ENCODE measurements around the gene TERT.

Gene TERT

DNA sequence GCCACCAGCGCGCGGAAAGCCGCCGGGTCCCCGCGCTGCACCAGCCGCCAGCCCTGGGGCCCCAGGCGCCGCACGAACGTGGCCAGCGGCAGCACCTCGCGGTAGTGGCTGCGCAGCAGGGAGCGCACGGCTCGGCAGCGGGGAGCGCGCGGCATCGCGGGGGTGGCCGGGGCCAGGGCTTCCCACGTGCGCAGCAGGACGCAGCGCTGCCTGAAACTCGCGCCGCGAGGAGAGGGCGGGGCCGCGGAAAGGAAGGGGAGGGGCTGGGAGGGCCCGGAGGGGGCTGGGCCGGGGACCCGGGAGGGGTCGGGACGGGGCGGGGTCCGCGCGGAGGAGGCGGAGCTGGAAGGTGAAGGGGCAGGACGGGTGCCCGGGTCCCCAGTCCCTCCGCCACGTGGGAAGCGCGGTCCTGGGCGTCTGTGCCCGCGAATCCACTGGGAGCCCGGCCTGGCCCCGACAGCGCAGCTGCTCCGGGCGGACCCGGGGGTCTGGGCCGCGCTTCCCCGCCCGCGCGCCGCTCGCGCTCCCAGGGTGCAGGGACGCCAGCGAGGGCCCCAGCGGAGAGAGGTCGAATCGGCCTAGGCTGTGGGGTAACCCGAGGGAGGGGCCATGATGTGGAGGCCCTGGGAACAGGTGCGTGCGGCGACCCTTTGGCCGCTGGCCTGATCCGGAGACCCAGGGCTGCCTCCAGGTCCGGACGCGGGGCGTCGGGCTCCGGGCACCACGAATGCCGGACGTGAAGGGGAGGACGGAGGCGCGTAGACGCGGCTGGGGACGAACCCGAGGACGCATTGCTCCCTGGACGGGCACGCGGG, at the start of gene TERT:
TSS of gene TERT (minus strand) at position 234 of the 815 bp plus-strand sequence. CDS start at position 155, 79 bp downstream.
- ChIA-PET POLR2A (interaction anchor here (0.6 kb wide), 1 partner anchor 169 kb away, joined by 3 read pairs; no protein-coding TSS in a partner anchor), CTCF (no interaction called here)
- H3K9me3 ChIP-seq (ENCODE audit: control insufficient read depth, insufficient read depth, low read depth, low read length): no peaks in the 10 kb centered on the region
- peaks cover 6% of the 10 kb centered on the region; the same call in 1 of the 2 replicates for H3K4me1 ChIP-seq (ENCODE audit: control insufficient read depth, insufficient read depth, low read length)
- TF ChIP-seq, protein P1, sequence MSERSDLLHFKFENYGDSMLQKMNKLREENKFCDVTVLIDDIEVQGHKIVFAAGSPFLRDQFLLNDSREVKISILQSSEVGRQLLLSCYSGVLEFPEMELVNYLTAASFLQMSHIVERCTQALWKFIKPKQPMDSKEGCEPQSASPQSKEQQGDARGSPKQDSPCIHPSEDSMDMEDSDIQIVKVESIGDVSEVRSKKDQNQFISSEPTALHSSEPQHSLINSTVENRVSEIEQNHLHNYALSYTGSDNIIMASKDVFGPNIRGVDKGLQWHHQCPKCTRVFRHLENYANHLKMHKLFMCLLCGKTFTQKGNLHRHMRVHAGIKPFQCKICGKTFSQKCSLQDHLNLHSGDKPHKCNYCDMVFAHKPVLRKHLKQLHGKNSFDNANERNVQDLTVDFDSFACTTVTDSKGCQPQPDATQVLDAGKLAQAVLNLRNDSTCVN (tag by site-specific recombination; optimal IDR thresholded peaks at IDR 0.05): peak; percentile 22
- TF ChIP-seq ZIC2 (tag by site-specific recombination; IDR thresholded peaks at IDR 0.05): peak; percentile 16; the same call in 1 of the 2 replicates
- TF ChIP-seq ZFHX2 (tag by site-specific recombination; conservative IDR thresholded peaks at IDR 0.05): peak; percentile 68
- TF ChIP-seq ZNF677 (tag by site-specific recombination; IDR thresholded peaks at IDR 0.05): 0 out of 2 replicates have a peak, but pooled peaks have one; percentile 20
- no peak for TF ChIP-seq SP7 (tag by site-specific recombination; IDR thresholded peaks at IDR 0.05)
- no peak within 1 kb of the TSS; the same call in 1 of the 2 replicates for H3K4me3 ChIP-seq (ENCODE audit: low read depth, low read length)
- H3K36me3 ChIP-seq (ENCODE audit: control insufficient read depth in 2 of 2, insufficient read depth in 1 of 2, low read length in 2 of 2): no peaks in the 10 kb centered on the region
- H3K27ac ChIP-seq (ENCODE audit: extremely low read depth, low read depth, low read length): no peak within 1 kb of the TSS

DNA sequence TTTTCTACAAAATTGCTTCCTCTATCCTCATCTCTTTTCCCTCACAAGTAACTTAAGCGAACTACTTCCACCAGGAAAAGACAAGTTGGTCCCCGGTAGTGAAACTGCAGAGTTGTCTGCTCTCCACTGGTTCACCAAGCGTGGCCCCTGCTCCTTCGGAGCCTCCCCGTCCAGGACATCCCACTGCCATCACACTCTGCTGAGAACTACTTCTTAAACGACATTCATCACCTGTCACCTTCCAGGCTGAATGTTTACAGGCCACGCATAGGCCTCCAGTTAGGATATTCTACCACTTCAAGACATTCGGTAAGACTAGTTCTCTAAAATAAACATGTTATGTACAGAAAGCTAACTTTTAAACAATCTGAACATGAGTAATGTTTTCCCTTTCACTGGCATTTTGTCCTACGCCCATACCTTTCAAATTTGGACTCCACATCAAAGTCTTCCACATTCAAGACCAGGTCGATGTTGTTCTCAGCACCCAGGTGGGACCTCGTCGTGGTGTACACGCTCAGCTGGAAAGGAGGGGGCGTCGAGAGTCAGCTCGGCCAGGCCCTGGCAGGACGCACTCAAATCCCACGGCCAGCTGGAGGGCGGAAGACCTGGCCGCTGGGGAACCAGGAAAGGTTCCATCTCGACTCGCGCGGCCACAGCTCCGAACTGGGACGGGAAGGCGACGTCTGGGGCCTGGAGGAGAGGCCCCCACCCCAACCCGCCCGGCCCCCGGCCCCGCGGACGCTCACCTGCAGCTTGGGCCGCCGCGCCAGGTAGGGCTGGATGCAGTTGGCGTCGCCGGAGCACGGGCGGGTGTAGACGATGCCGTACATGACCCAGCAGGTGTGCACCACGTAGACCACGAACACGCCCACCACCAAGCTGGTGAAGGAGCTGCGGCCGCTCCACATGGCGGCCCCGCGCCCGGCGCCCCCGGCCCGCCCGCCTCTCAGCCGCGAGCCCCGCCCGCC, 49.3 kb upstream of the TERT start:
- ChIA-PET CTCF (interaction anchor here (0.8 to 1.3 kb wide), 5 partner anchors 36 to 301 kb away, joined by 3 to 6 read pairs (median 3); no protein-coding TSS in a partner anchor), POLR2A (interaction anchor here (0.6 to 4.1 kb wide), 9 partner anchors 9 to 299 kb away, joined by 3 to 37 read pairs (median 4); no protein-coding TSS in a partner anchor)
- no peak for TF ChIP-seq ZNF112 (tag by site-specific recombination; IDR thresholded peaks at IDR 0.05)
- no peak for TF ChIP-seq ZNF473 (tag by site-specific recombination; IDR thresholded peaks at IDR 0.05)
- TF ChIP-seq, protein P1 (tag by site-specific recombination; optimal IDR thresholded peaks at IDR 0.05): peak; percentile 44
- peak; percentile 21; the same call in 1 of the 2 replicates for TF ChIP-seq ZNF335 (tag by site-specific recombination; conservative IDR thresholded peaks at IDR 0.05)
- TF ChIP-seq ZNF223 (tag by site-specific recombination; IDR thresholded peaks at IDR 0.05): no peak
- no peak for TF ChIP-seq ZBTB8A (tag by site-specific recombination; IDR thresholded peaks at IDR 0.05)
- no peak for TF ChIP-seq ZNF610 (tag by site-specific recombination; IDR thresholded peaks at IDR 0.05; ENCODE audit: borderline replicate concordance)
- peak; percentile 43; the same call in 1 of the 2 replicates for TF ChIP-seq KLF9 (tag by site-specific recombination; IDR thresholded peaks at IDR 0.05; ENCODE audit: low read depth)
- no peak for TF ChIP-seq SALL2 (tag by site-specific recombination; IDR thresholded peaks at IDR 0.05; ENCODE audit: borderline replicate concordance)
- TF ChIP-seq ZFHX2 (tag by site-specific recombination; conservative IDR thresholded peaks at IDR 0.05): no peak
- no peak for TF ChIP-seq ZNF596 (tag by site-specific recombination; IDR thresholded peaks at IDR 0.05)
- TF ChIP-seq ZNF266 (tag by site-specific recombination; IDR thresholded peaks at IDR 0.05; ENCODE audit: low read depth): no peak
- TF ChIP-seq ZNF629 (tag by site-specific recombination; IDR thresholded peaks at IDR 0.05): no peak
- no peak for TF ChIP-seq KLF16 (tag by site-specific recombination; IDR thresholded peaks at IDR 0.05)
- no peak for TF ChIP-seq ZNF311 (tag by site-specific recombination; IDR thresholded peaks at IDR 0.05; ENCODE audit: borderline replicate concordance)
- no peak for TF ChIP-seq ZNF791 (tag by site-specific recombination; IDR thresholded peaks at IDR 0.05)
- no peak for TF ChIP-seq ZNF747 (tag by site-specific recombination; IDR thresholded peaks at IDR 0.05)
- TF ChIP-seq SETDB1 (IDR thresholded peaks at IDR 0.05; ENCODE audit: insufficient read length, low read length): no peak
- TF ChIP-seq ZNF623 (tag by site-specific recombination; IDR thresholded peaks at IDR 0.05): no peak
- TF ChIP-seq ZNF626 (tag by site-specific recombination; IDR thresholded peaks at IDR 0.05): no peak
- TF ChIP-seq ZNF530 (tag by site-specific recombination; IDR thresholded peaks at IDR 0.05; ENCODE audit: low read depth): no peak
- TF ChIP-seq GLIS2 (tag by site-specific recombination; IDR thresholded peaks at IDR 0.05): no peak; the same call in 1 of the 2 replicates
- TF ChIP-seq ZNF416 (tag by site-specific recombination; IDR thresholded peaks at IDR 0.05): no peak
- no peak for TF ChIP-seq ZSCAN16 (tag by site-specific recombination; IDR thresholded peaks at IDR 0.05)
- peaks cover 28 to 44% of the 10 kb centered on the region in 2 experiments for H3K36me3 ChIP-seq (ENCODE audit: control insufficient read depth in 2 of 2, insufficient read depth in 1 of 2, low read length in 2 of 2)
- H3K27ac ChIP-seq (ENCODE audit: extremely low read depth, low read depth, low read length): peak overlapping the region; percentile 64; the same call in 1 of the 2 replicates
- no peaks in the 10 kb centered on the region for H3K9me3 ChIP-seq (ENCODE audit: control insufficient read depth, insufficient read depth, low read depth, low read length)
- H3K4me3 ChIP-seq (ENCODE audit: low read depth, low read length): peak overlapping the region; percentile 91
- H3K4me1 ChIP-seq (ENCODE audit: control insufficient read depth, insufficient read depth, low read length): peaks cover 7% of the 10 kb centered on the region; the same call in 1 of the 2 replicates
